NT2/D1 (cell line): ENCODE data around the gene CTTNBP2.

Experiments used
- YY1 ChIP-seq: IDR thresholded peaks from 2 replicates; pipeline ENCODE4 v1.6.1; 2011; ENCODE audit not compliant: insufficient read length, insufficient read depth
- ZNF274 ChIP-seq: IDR thresholded peaks from 2 replicates; pipeline ENCODE4 v1.6.1; 2011; ENCODE audit warnings: mild to moderate bottlenecking, low read depth, low read length

DNA sequence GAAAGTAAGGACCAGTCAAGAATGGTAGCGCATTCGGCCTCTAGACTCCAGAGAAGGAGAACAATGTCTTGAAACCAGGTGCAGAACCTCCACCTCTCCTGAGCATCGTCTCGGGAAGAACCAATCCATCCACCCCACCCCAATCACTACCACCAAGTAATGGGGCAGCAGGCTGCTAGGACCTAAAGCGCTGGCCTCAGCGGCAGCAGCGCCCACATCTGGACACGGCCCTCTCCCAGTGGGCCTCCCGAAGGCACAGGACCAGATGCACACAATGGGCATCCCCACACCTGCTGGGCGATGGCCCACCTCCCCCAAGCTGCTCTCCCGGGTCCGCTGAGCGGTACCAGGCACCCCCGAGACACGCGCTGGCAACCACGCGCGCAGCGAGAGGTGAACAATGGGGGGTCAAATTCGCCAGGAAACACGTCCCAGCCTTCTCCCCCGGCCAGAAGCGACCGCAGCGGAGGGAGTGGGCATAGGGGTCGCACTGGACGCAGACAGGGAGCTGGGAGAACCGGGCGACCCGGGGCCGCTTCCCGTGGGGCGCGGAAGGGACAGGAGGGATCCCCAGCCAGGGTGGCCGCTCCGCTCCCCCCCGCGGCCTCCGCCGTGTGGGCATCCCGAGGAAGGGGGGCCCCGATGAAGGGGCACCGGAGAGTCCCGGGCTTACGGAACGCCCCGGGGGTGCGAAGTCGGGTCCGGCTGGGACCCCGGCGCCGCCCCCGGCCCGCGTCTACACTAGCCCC is 506 bp downstream of the CTTNBP2 start:
- TF ChIP-seq ZNF274 (no peak), YY1 (no peak)
